HTERT RPE-1 (cell line): ENCODE data around the gene PRELID3B.

Experiments used
- in situ Hi-C: fragments of 300-500 bp; cut with MboI; formaldehyde crosslinking; loops from 4 replicates; pipeline ENCODE4 v1.14.3; 2020; ENCODE audit warnings: low sequenced_read_pairs

PRELID3B gene

DNA sequence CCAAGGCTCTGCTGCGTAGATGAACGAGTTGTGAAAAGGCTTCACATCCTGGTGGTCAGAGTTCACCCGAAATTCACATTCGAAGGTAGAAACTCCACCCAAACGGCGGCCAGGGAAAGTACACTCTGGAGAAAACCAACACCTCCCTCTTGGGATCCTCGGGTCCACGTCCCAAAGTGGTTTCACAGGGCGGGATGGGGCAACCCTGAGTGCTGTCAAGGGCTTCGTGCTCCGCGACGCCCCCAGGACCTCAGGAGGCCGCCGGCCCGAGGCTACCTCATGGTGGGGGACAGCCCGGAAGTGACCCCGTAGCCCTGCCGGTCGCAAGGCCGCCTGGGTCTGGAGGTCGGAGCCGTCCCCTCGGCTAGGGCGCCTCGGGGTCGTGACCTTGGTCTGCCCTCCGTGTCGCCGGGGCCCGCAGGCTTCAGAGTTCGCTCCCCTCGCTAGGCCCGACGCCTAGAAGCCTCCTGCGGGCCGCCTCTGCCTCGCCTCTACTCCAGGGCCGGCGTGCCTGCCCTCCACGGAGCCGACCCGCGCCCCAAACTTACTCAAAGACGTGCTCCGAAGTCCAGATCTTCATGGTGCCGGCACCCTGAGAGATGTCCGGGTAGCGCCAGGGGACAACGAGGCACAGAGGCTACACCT lies at the start of gene PRELID3B:
PRELID3B (minus strand) TSS at position 636 of the 645 bp plus-strand sequence; CDS start at position 580, 56 bp downstream.
- in situ Hi-C loops: no loop called here

DNA sequence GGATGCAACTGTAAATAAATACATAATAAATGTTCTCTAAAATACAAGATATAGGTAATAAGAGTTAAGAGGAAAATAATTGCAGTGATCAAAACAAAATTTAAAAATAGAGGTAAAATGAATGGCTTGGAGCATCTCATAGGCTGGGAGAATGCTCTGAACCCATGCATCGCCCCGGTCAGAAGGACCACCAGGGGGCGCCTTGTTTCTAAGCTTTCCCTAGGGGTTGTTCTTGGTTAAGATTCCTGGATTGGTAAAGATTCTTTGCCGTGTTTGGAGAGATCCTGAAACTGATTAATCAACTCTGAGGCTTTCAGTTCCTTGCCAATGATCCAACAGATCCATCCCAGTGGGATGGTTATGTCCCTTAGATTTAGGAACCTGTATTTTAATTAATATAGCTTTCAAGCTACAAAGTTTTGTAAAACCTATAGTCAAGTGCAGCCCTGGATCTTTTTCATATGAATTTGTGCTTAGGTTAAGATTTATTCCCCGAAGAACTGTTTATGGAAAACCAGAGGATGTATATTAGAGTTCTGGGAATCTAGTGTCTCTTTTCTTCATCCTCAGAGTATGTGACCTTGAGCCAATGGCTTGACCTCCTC lies 45.3 kb upstream of the PRELID3B start:
- in situ Hi-C loops: no loop called here

DNA sequence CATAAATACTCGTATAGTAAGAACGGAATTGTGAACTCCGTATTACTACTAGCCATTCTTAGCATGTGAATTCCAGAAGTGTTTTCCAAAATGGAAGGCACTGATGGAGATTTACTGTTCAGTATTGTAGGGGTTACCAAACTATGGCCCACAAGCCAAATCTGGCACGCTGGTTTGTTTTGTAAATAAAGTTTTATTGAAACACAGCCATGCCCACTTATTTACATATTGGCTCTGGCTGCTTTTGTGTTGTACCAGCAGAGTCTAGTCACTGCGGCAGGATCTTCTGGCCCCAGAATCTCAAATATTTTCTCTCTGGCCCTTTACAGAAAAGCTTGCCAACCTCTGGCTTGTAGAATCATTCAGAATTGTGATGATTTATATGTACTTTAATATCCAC lies 44.3 kb upstream of the PRELID3B start:
- in situ Hi-C loops: no loop called here

DNA sequence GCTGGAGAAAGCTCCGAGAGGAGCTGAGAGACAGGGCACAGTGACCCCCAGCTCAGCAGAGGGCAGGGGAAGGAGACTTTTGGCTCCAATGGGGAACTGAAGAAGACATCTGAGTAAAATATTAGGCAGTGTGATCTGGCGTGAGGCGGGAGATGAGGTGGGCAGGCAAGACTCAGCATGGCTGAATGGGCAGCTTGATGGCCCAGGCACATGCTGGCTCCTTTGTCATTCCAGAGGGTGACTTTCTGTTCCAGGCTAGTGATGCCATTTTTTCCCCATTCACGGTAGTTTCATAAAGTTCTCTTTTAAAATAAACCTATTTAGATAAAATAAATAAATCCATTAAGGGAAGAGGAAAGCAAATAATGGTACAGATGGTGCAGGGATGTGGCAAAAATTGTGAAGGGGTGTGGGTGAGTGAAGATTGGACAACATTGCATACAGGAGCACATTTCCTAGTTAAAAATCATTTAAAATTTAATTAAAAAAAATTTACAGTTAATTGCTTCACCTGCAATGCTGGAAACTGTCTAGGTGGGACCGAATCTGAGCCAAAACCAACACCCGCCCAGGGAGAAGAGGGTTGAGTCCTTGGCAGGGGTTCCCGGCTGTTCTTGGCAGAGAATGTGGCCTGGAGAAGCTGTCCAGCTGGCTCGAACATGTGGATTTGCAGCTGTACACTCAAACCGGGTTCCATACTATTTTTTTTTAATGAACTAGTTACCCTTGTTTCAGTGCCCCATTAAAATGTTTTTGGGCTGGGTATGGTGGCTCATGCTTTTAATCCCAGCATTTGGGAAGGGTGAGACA lies 41.7 kb upstream of the PRELID3B start:
- in situ Hi-C loops: no loop called here

DNA sequence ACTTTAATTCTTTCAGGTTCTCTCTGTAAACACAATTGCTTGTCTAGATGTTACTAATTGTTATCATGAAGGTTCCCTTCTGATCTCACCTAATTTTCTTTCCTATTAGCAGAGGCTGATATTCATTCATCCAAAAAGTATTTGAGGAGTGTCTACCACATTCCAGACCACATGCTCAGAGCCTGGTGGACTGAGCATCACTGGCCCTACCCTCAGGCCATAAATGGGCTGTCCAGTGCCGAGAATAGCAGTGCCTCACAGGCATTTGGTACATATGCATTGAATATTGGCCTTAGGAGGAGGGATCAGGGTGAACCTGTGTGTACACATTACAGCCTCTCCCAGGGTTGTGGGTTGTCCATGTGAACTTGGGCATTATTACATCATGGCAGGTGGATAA lies 40.4 kb upstream of the PRELID3B start:
- in situ Hi-C loops: no loop called here

DNA sequence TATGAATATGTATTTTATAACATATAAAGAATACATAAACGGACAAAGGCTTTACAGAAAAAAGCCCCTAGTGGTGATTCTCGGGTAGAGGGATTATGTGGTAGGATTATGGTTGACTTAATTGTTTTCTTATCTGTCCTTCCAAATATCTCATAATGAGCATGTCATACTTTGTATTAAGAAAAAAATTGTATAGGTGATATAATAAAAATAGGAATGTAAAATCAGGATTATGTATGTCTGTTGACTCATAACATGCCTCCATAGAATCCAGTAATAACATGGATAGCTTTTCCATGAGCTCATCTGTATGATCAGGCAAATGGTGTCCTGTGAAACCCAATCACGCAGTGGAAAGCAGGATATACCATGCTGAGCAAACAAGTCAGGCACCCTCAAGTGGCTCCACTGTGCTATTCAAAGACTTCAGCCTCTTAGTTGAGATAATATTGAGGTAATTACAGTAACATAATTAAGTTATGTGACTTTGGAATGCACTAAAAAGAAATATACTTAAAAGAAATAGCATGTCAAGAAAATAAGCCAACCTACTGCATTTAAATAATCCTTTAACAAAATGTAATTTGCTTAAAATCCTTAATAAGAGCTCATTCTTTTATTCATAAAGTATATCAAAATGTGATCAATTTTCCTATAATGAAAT lies 39.6 kb upstream of the PRELID3B start:
- in situ Hi-C loops: no loop called here

DNA sequence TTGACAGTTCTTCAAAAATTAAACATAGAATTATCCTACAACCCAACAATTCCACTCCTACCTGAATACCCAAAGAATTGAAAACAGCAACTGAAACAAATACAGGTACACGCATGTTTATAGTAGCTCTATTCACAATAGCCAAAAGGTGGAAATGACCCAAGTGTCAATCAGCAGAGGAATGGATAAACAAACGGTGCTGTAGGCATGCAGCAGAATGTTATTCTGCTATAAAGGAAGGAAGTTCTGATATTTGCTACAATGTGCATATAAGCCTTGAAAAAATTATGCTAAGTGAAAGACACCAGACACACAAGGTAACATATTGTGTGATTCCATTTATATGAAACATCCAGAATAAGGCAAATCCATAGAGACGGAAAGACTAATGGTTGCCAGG lies 38.5 kb upstream of the PRELID3B start:
- in situ Hi-C loops: no loop called here

DNA sequence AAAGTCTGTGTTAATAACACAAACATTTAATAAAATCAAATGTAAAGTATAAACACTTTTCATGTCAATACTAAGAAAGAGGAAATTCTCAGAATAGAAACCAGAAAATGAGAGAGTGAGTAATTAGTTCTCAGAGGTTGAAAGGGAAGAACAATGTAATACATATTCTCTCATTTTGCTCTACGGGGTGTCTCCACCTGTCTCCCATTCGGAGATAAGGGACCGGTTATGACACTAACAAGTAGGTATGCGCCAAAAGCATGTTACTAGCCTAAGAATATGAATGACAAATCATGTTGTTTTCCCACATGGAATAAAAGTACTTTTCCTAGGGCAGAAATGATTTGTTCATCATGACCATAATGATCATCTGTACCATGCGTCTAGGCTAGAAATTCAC lies 35.6 kb upstream of the PRELID3B start:
- in situ Hi-C loops: no loop called here

DNA sequence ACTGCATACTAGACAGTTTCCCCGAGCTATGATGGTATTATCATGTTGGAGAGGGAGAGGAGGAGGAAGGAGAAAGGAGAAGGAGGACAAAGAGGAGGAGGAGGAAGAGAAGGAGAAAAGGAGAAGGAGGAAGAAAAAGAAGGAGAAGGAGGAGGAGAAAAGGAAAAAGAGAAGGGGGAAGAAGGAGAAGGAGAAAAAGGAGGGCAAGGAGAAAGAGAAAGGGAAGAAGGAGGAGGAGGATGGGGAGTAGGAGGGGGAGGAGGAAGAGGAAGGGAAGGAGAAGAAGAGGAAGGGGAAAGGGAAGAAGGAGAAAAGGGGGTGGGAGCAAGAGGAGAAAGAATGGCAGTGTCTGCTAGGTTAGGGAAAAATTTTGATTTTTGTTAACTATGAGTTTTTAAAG lies 35.1 kb upstream of the PRELID3B start:
- in situ Hi-C loops: no loop called here

DNA sequence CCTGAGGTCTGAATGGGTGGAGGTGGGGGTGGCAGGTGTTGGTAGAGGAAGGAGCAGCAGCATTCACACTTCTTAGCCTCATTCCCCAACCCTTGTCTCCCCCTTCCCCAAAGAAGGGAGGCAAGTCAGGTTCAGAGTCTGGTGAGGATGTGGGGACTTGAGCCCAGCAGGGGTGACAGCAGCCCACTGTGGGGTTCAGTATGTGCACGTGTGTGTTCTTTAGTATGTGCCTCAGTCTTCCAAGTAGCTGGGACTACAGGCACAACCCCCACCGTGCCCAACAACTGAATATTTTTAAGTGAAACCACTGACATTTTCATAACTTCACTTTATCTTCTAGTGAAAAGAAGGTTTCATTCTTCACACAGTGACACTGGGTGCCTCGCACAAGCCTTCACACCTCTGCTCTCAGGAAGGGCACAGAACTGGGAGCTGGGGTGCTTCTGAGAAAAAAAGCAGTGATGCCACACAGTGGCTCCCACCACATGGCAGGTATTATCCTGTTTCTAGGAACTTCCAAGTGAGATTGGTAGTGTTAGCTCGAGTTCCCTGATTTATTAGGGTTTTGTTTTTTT lies 33.4 kb upstream of the PRELID3B start:
- in situ Hi-C loops: no loop called here

DNA sequence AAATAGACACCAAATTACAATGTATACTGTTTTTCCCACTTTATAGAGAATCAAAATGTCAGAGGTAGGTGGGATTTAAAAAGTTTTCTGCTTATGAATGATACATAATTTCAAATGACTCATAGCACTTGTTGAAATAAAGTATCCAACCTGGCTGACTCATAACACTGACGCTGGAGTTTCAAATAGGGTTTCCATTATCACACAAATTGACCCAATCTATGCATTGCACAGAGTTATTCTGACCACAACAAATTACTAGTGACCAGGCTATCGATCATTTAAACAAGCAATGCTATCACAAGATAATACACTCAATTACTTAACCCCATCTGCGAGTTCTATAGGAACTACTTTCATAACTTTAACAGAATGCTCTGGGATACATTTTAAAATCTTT lies 31.9 kb upstream of the PRELID3B start:
- in situ Hi-C loops: no loop called here

DNA sequence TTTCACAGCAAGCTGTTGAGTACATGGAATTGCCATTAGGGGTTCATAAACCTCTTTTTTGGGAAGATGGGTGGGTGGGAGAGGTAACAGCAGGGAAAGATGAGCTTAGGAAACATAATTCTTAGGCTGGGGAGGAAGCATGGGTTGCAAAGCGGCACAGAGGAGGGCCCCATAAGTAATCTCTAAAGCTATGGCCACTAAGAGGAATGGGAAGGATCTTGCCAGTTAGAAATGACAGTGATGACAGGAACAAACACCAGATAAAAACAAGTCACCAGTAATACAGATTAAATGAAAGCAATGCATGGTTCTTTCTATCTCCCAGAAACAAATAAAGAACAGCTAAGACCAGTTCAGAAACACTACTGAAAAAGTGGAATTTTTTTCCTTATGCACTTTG lies 31.0 kb upstream of the PRELID3B start:
- in situ Hi-C loops: no loop called here

DNA sequence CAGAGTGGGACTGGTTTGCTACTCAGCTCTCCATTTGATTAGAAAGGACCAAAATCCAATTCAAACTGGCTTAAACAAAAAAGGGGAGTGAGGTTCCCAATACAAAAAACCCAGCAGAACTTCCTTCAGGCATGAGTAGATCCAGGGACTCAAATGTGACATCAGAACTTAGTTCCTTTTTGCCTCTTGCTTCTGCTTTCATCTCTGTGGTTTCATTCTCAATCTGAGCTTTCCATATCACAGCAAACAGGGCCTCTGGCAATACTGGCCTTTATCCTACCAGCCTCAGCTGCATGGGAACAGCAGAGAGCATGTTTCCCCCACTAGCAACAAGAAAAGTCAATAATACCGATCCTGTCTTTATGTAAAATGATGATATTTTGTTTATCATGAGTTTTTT lies 28.6 kb upstream of the PRELID3B start:
- in situ Hi-C loops: no loop called here

DNA sequence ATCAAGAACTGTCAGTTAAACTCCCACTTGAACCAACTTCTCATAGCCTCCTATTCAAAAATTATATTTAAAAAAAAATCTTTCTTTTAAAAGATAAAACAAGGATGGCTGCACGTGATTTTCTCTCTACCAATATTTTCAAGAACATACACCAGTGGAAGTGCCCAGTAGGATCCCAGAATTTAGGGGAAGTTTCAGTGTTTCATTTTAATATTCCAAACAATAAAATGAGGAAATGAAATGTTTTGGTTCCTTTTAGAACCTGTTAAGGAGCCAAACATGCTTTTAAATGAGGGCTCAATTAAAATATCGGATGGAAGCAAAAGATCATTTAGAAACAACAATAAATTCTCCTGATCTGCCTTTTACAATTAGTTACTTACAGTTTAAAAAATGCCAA lies 26.4 kb upstream of the PRELID3B start:
- in situ Hi-C loops: no loop called here

DNA sequence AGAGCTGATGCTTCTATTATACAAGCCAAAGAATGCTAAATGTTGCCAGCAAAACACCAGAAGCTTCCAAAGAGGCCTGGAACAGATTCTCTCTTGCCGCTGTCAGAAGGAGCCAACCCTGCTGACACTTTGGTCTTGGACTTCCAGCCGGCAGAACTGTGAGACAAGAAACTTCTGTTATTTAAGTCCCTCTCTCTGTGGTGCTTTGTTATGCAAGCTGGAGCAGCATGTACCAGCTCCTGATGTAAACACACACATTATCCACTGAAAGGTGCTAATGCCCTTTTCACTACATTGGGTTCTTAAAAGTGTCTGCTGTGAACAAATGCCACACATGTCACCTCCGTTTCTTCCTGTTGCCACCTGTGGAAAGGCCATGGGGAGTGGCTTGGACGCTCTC lies 25.9 kb upstream of the PRELID3B start:
- in situ Hi-C loops: no loop called here

DNA sequence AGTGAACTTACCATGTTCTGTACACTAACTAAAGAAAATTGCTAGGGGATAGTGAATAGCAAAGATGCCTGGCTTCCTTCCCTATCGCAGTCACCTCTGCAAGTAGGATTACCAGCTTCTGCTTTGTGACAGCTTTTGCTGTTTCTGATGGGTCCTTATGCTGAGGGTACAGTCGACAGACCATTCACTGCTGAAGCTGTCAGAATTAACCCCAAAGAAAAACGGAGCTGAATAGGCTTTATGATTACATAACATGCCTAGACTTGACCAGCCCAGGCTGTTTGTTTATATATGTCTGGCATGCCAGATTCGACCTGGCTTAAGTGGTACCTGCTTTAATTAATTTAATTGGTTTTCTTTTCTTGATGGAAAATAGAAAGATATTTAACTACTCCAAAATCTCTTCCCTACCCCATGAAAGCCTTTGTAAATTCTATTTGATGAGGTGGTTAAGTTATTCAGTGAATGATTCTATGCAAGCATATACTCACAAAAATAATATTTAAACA lies 21.7 kb upstream of the PRELID3B start:
- in situ Hi-C loops: no loop called here

DNA sequence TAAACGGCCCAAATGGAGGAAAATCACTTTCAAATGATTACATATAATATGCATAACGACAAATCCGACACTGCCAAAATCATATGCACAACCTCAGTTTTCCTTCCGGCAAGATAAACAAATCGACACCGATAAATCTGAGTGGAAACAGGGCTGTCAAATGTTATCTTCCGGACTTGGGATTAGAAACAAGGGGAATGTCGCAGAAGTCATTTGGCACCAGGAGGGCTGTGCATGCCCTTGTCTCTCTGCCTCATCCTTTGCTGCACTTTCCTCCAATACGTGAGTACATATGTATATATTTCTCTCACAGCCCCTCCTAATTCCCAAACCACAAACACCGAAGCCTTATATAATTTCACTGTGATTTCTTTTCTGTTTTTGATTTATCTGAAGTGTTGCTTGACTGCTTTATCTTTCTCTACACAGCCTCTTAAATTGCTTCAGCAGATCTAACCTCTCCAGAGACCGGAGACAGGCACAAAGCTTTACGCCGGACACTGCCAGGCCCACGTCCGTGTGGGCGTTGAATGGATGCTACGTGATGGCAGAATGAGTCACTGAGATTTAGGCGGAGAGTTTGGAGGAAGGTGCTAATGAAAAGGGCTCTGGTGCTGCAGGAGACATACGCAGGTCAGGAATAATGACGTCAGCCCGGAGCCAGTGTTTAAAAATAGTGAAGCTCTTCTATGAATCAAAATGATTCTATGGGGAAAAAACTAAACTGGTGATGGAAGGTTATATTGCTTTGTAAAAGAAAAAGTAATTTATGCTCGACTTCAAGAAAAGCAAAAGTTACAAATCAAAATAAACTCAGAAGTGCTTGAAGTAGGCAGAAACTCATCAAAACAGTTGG lies 21.0 kb upstream of the PRELID3B start:
- in situ Hi-C loops: no loop called here

DNA sequence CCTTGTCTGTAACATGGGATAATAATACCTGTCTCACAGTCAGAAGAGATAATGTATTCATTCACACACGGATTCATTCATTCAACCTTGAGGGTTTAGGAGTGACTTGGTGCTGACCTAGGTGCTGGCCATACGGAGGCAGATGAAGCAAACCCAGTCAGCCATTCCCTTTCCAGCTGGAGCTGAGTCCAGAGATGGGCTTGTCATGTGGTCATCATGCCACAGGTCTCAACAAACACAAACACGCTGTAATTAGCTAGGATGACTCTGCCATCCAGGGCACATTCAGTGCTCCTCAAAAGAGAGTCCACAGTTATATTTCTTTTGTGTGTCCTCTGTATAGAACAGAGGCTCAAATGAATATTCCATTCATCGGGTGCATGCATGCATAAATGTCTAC lies 19.5 kb upstream of the PRELID3B start:
- in situ Hi-C loops: no loop called here

DNA sequence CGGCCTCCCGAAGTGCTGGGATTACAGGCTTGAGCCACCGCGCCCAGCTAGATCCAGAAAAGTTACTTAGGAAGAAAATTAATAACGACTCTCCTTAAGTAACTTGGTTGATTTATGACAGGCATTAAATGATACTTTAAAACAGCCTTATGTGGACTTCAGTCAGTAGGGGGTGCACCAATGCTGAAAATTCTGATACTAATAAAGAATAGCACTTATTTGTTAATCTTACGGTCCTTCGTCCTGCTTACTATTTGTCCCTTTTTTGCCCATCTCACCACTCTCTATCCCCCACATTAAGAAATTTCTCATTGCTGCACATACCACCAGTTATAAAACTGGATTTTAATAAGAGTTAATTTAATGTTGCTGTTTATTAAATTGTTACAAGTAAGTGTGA lies 12.7 kb upstream of the PRELID3B start:
- in situ Hi-C loops: no loop called here

DNA sequence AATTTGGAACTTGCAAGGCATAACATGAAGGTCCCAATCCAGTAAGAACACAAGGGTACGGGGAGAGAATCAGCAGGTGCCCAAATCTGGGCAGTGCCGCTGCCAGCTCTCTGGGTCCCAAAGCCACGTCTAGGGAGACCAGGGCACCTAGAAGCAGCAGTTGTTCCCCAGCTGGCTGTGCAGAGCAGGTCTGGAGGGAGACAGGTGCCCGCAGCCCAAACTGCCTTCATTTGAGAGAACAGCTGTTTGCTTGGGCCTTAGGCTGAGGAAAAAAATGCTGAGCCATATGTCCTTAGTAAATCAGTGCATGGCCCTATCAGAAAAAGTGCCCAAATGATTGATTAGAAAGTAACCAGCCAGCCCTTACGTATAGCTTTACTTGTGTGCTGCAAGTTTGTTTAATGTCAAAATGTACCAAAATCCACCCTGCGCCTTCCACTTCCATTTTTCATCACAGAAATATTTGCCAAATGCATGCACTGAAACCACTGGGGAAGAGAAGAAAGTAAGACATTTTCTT lies 9.1 kb upstream of the PRELID3B start:
- in situ Hi-C loops: no loop called here
